ENCODE measurements around the gene CAMK1D.

GRCh38 chr10:12631216-12631615, 281.9 kb downstream of the CAMK1D start:
- TF ChIP-seq POLR2A (IDR thresholded peaks at IDR 0.05) (no peak), CTCF (IDR thresholded peaks at IDR 0.05) (no peak)

Measured in stomach (tissue), 4 donors.